Activated T-helper 17 cell treated with anti-CD3 and anti-CD28 coated beads, Interleukin-2, amount 50 U/mL, for 72 hours (primary cell): ENCODE data around the gene VPS50. TPM values are rescaled to one million over a fixed set of nuclear protein-coding genes. Genes with fewer than 3 reads are reported as not detected.

Source experiments
- ATAC-seq: fragments of 150-1000 bp; cut with Tn5 transposase; replicated peaks from 2 replicates; pipeline ENCODE4 v1.10.0; 2021; ENCODE audit warnings: mild to moderate bottlenecking, moderate library complexity
- H3K27ac Mint-ChIP-seq: one replicate; pipeline ENCODE4 v1.8.0; 2022; ENCODE audit warnings: mixed read lengths
- H3K27me3 Mint-ChIP-seq: one replicate; pipeline ENCODE4 v1.8.0; 2022; ENCODE audit warnings: mixed read lengths
- H3K36me3 Mint-ChIP-seq: one replicate; pipeline ENCODE4 v1.8.0; 2022; ENCODE audit warnings: low read depth, mild to moderate bottlenecking, mixed read lengths
- H3K4me1 Mint-ChIP-seq: one replicate; pipeline ENCODE4 v1.8.0; 2022; ENCODE audit warnings: mixed read lengths
- H3K4me3 Mint-ChIP-seq: one replicate; pipeline ENCODE4 v1.8.0; 2022; ENCODE audit warnings: mild to moderate bottlenecking, mixed read lengths
- H3K9me3 Mint-ChIP-seq: one replicate; pipeline ENCODE4 v1.8.0; 2022; ENCODE audit warnings: mixed read lengths
- total RNA-seq, 2 donors: library from RNA; stranded (reverse); gene quantifications; one replicate each; pipeline ENCODE4 v1.2.3, GENCODE V29; 2022

Gene VPS50
- 10 to 100 TPM; 20.4 to 27.4 TPM for total RNA-seq

GRCh38 chr7:93231799-93232672 lies at the start of gene VPS50:
Gene VPS50 (plus strand): TSS chr7:93232366. CDS start chr7:93232468, 102 bp downstream.
- H3K4me3 Mint-ChIP-seq: peak within 1 kb of the TSS; percentile 90
- H3K27me3 Mint-ChIP-seq: no peaks in the 10 kb centered on the region
- H3K36me3 Mint-ChIP-seq: no peaks in the 10 kb centered on the region
- H3K4me1 Mint-ChIP-seq: peaks cover 5% of the 10 kb centered on the region
- peak within 1 kb of the TSS; percentile 87 for H3K27ac Mint-ChIP-seq
- no peaks in the 10 kb centered on the region for H3K9me3 Mint-ChIP-seq
- ATAC-seq: peak; percentile 100

- Mint-ChIP-seq H3K4me1 (no peaks in the 10 kb centered on the region), H3K27ac (peak overlapping the region; percentile 11), H3K9me3 (no peaks in the 10 kb centered on the region), H3K36me3 (no peaks in the 10 kb centered on the region), H3K4me3 (no peak overlapping the region), H3K27me3 (peaks cover 25% of the 10 kb centered on the region)
- peak; percentile 97 for ATAC-seq
Observed at GRCh38 chr7:93185303-93186027, 46.7 kb upstream of the VPS50 start.

- no peak overlapping the region for H3K4me3 Mint-ChIP-seq
- no peak overlapping the region for H3K27ac Mint-ChIP-seq
- no peaks in the 10 kb centered on the region for H3K36me3 Mint-ChIP-seq
- ATAC-seq: no peak
- H3K9me3 Mint-ChIP-seq: no peaks in the 10 kb centered on the region
- no peaks in the 10 kb centered on the region for H3K4me1 Mint-ChIP-seq
- H3K27me3 Mint-ChIP-seq: peaks cover 34% of the 10 kb centered on the region
Observed at GRCh38 chr7:93188870-93189634, 43.1 kb upstream of the VPS50 start.

- H3K4me3 Mint-ChIP-seq: no peak overlapping the region
- ATAC-seq: no peak
Observed at GRCh38 chr7:93194386-93194785, 37.8 kb upstream of the VPS50 start.

GRCh38 chr7:93196336-93196735 lies 35.8 kb upstream of the VPS50 start:
- Mint-ChIP-seq H3K4me3 (no peak overlapping the region), H3K36me3 (no peaks in the 10 kb centered on the region), H3K27me3 (peaks cover 28% of the 10 kb centered on the region), H3K27ac (no peak overlapping the region), H3K4me1 (no peaks in the 10 kb centered on the region), H3K9me3 (no peaks in the 10 kb centered on the region)
- ATAC-seq: no peak

More at GRCh38 chr7:93194386-93194785, 37.8 kb upstream of the VPS50 start:
- Mint-ChIP-seq H3K27me3 (peaks cover 40% of the 10 kb centered on the region), H3K27ac (no peak overlapping the region), H3K36me3 (no peaks in the 10 kb centered on the region), H3K9me3 (no peaks in the 10 kb centered on the region), H3K4me1 (no peaks in the 10 kb centered on the region)

- no peaks in the 10 kb centered on the region for H3K36me3 Mint-ChIP-seq
- H3K9me3 Mint-ChIP-seq: no peaks in the 10 kb centered on the region
- H3K4me1 Mint-ChIP-seq: no peaks in the 10 kb centered on the region
- no peak overlapping the region for H3K27ac Mint-ChIP-seq
- no peak for ATAC-seq
- H3K27me3 Mint-ChIP-seq: peaks cover 30% of the 10 kb centered on the region
- no peak overlapping the region for H3K4me3 Mint-ChIP-seq
Observed at GRCh38 chr7:93198472-93198871, 33.7 kb upstream of the VPS50 start.

GRCh38 chr7:93202594-93203250 lies 29.4 kb upstream of the VPS50 start:
- ATAC-seq: no peak
- Mint-ChIP-seq H3K27ac (no peak overlapping the region), H3K27me3 (peaks cover 18% of the 10 kb centered on the region), H3K4me1 (no peaks in the 10 kb centered on the region), H3K36me3 (no peaks in the 10 kb centered on the region), H3K9me3 (no peaks in the 10 kb centered on the region), H3K4me3 (no peak overlapping the region)

GRCh38 chr7:93203496-93203895 lies 28.7 kb upstream of the VPS50 start:
- Mint-ChIP-seq H3K36me3 (no peaks in the 10 kb centered on the region), H3K27me3 (peaks cover 15% of the 10 kb centered on the region), H3K4me3 (no peak overlapping the region), H3K9me3 (no peaks in the 10 kb centered on the region), H3K4me1 (no peaks in the 10 kb centered on the region), H3K27ac (no peak overlapping the region)
- no peak for ATAC-seq

GRCh38 chr7:93205046-93205445 lies 27.1 kb upstream of the VPS50 start:
- no peak for ATAC-seq
- Mint-ChIP-seq H3K9me3 (no peaks in the 10 kb centered on the region), H3K27ac (no peak overlapping the region), H3K36me3 (no peaks in the 10 kb centered on the region), H3K4me1 (no peaks in the 10 kb centered on the region), H3K4me3 (no peak overlapping the region), H3K27me3 (peaks cover 11% of the 10 kb centered on the region)

GRCh38 chr7:93211228-93211818 lies 20.8 kb upstream of the VPS50 start:
- Mint-ChIP-seq H3K4me1 (no peaks in the 10 kb centered on the region), H3K27me3 (peaks cover 30% of the 10 kb centered on the region), H3K4me3 (no peak overlapping the region), H3K27ac (no peak overlapping the region), H3K36me3 (no peaks in the 10 kb centered on the region), H3K9me3 (no peaks in the 10 kb centered on the region)
- no peak for ATAC-seq

GRCh38 chr7:93212881-93213280 lies 19.3 kb upstream of the VPS50 start:
- Mint-ChIP-seq H3K4me3 (no peak overlapping the region), H3K27ac (no peak overlapping the region), H3K36me3 (no peaks in the 10 kb centered on the region), H3K9me3 (no peaks in the 10 kb centered on the region), H3K27me3 (peaks cover 40% of the 10 kb centered on the region), H3K4me1 (no peaks in the 10 kb centered on the region)
- no peak for ATAC-seq

- Mint-ChIP-seq H3K27me3 (peaks cover 29% of the 10 kb centered on the region), H3K4me1 (no peaks in the 10 kb centered on the region), H3K9me3 (no peaks in the 10 kb centered on the region), H3K27ac (no peak overlapping the region), H3K4me3 (no peak overlapping the region), H3K36me3 (no peaks in the 10 kb centered on the region)
- ATAC-seq: no peak
Observed at GRCh38 chr7:93218997-93219827, 13.0 kb upstream of the VPS50 start.

GRCh38 chr7:93219868-93220267 lies 12.3 kb upstream of the VPS50 start:
- H3K4me1 Mint-ChIP-seq: no peaks in the 10 kb centered on the region

More at GRCh38 chr7:93219868-93220267, 12.3 kb upstream of the VPS50 start:
- Mint-ChIP-seq H3K36me3 (no peaks in the 10 kb centered on the region), H3K27ac (no peak overlapping the region), H3K27me3 (peaks cover 24% of the 10 kb centered on the region), H3K9me3 (no peaks in the 10 kb centered on the region), H3K4me3 (no peak overlapping the region)
- no peak for ATAC-seq
